Spleen (tissue), 11 donors: ENCODE data around the gene OR52B2. TPM values are rescaled to one million over a fixed set of nuclear protein-coding genes. Genes with fewer than 3 reads are reported as not detected.

Experiments
- DNase-seq: peaks from one replicate; pipeline ENCODE4 v3.0.0-alpha.2; 2020
- H3K27ac ChIP-seq, 8 donors: fragments of 200-600 bp; sonication (generic) in 7 of 8; 1 replicate in 4 of 8; 2 replicates in 4 of 8; pipeline versions ENCODE4 v1.5.0 to v1.8.0; 2016 to 2021; ENCODE audit warnings: inconsistent platforms in 4 of 8, mild to moderate bottlenecking in 4 of 8, moderate library complexity in 1 of 8
- H3K27me3 ChIP-seq, 7 donors: fragments of 200-600 bp; sonication (generic) in 6 of 7; replicated peaks in 1 of 7; 1 replicate in 4 of 7; 2 replicates in 3 of 7; pipeline versions ENCODE4 v1.5.0 to v1.8.0; 2016 to 2021; ENCODE audit warnings: inconsistent platforms in 3 of 7, mild to moderate bottlenecking in 1 of 7
- H3K36me3 ChIP-seq, 6 donors: fragments of 200-600 bp; sonication (generic) in 5 of 6; 1 replicate in 4 of 6; 2 replicates in 2 of 6; pipeline versions ENCODE4 v1.5.0 to v1.8.0; 2016 to 2021; ENCODE audit warnings: inconsistent platforms in 2 of 6
- H3K4me1 ChIP-seq, 6 donors: fragments of 200-600 bp; sonication (generic) in 5 of 6; 1 replicate in 3 of 6; 2 replicates in 3 of 6; pipeline versions ENCODE4 v1.5.0 to v1.8.0; 2016 to 2021; ENCODE audit warnings: inconsistent platforms in 3 of 6
- H3K4me3 ChIP-seq, 8 donors: fragments of 200-600 bp; sonication (generic) in 7 of 8; 1 replicate in 4 of 8; 2 replicates in 4 of 8; pipeline versions ENCODE4 v1.5.0 to v1.8.0; 2016 to 2021; ENCODE audit warnings: inconsistent platforms in 4 of 8, mild to moderate bottlenecking in 4 of 8, moderate library complexity in 2 of 8
- H3K9me3 ChIP-seq, 8 donors: fragments of 200-600 bp; sonication (generic) in 7 of 8; 1 replicate in 4 of 8; 2 replicates in 4 of 8; pipeline versions ENCODE4 v1.5.0 to v1.8.0; 2016 to 2021; ENCODE audit warnings: inconsistent platforms in 4 of 8
- CTCF ChIP-seq, 11 experiments: fragments of 200-600 bp in 7 of 11; fragments of 450-650 bp in 4 of 11; sonication (generic) in 4 of 11; IDR thresholded peaks in 8 of 11; conservative IDR thresholded peaks in 3 of 11; 1 replicate in 7 of 11; 2 replicates in 4 of 11; pipeline versions ENCODE4 v1.4.0 to v1.8.0; 2016 to 2021; ENCODE audit warnings: antibody characterized with exemption in 11 of 11, inconsistent platforms in 4 of 11, mild to moderate bottlenecking in 1 of 11
- POLR2A ChIP-seq, 3 donors: fragments of 450-650 bp; IDR thresholded peaks; one replicate each; pipeline ENCODE4 v1.5.1; 2017; ENCODE audit warnings: antibody characterized with exemption in 3 of 3, mild to moderate bottlenecking in 1 of 3
- POLR2AphosphoS5 ChIP-seq, 3 donors: sonication (generic); formaldehyde crosslinking; IDR thresholded peaks; one replicate each; pipeline ENCODE4 v1.5.1; 2017; ENCODE audit warnings: antibody characterized with exemption in 3 of 3
- WGBS, 5 donors: extraction: QIAGEN DNeasy Blood & Tissue Kit in 3 of 5; methylation state at CpG; one replicate each; pipeline versions ENCODE4 v1.1.5 to v1.1.7; 2013 to 2018; 5-methylcytosine and 5-hydroxymethylcytosine counted together
- intact Hi-C: fragments of 100-400 bp; cut with DNase I; formaldehyde crosslinking; loops from one replicate; pipeline ENCODE4 v1.15.0; 2023; ENCODE audit warnings: low total_unique reads
- polyA plus RNA-seq, 3 donors: library from polyadenylated mRNA; stranded (reverse); fragments of 200-250 nt; gene quantifications; one replicate each; pipeline ENCODE4 v1.2.1, GENCODE V29; 2013
- total RNA-seq, 7 donors: library from RNA; depleted of rRNA in 3 of 7; stranded (reverse); fragments of >200 nt in 3 of 7; fragmentation: NEBNext Ultra II Directional in 4 of 7; extraction: Animal tissue kit (Norgen Biotek cat#: 25700) in 4 of 7; gene quantifications; one replicate each; pipeline versions ENCODE4 v1.1.0 to v1.2.1, GENCODE V29; 2016 to 2021
- donor health status: healthy with polysubstance abuse.
- donor health status: DM: no; HTN: no; CAD: no; lungs with moderate emphysema.
- donor health status: DM: no; HTN: no; CAD: no.
- donor health status: Bipolar disorder and iron deficiency.
- donor health status: healthy.
- donor health status: DM: no; HTN: no; CAD: no.
- donor health status: DM: yes; HTN: yes; CAD: no.

Gene OR52B2
- total and polyA plus RNA-seq, 10 donors: 1.2 TPM; not detected in 9

- DNase-seq: no peak
- 32 to 50% (median 42%) methylated on average over 4 of the region's 4 CpGs for WGBS, 5 donors
- peaks cover 0 to 21% (median under 1%) of the 10 kb centered on the region in 6 donors for H3K4me1 ChIP-seq
- no peaks in the 10 kb centered on the region for H3K27me3 ChIP-seq
- H3K36me3 ChIP-seq: no peaks in the 10 kb centered on the region
- no peak overlapping the region for H3K4me3 ChIP-seq
- peak overlapping the region in 1 of 8 donors; percentile 34 for H3K27ac ChIP-seq
- intact Hi-C loops: no loop called here
- no peak for TF ChIP-seq POLR2A (IDR thresholded peaks at IDR 0.05)
- TF ChIP-seq CTCF (IDR thresholded peaks at IDR 0.05 in 8 of 11, conservative IDR thresholded peaks at IDR 0.05 in 3 of 11): no peak
- no peak for TF ChIP-seq POLR2AphosphoS5 (IDR thresholded peaks at IDR 0.05)
- no peaks in the 10 kb centered on the region for H3K9me3 ChIP-seq
Observed at GRCh38 chr11:6196396-6196795, 26.3 kb upstream of the OR52B2 start.

- no peak for TF ChIP-seq CTCF (IDR thresholded peaks at IDR 0.05 in 8 of 11, conservative IDR thresholded peaks at IDR 0.05 in 3 of 11)
- no peak for TF ChIP-seq POLR2A (IDR thresholded peaks at IDR 0.05)
- no peak for TF ChIP-seq POLR2AphosphoS5 (IDR thresholded peaks at IDR 0.05)
- intact Hi-C loops: no loop called here
- Histone ChIP-seq H3K4me1 (peaks cover 0 to 9% (median 0%) of the 10 kb centered on the region in 6 donors), H3K27me3 (no peaks in the 10 kb centered on the region), H3K36me3 (no peaks in the 10 kb centered on the region), H3K4me3 (no peak overlapping the region), H3K27ac (peak overlapping the region in 4 of 8 donors; percentile 28 to 76 (median 42)), H3K9me3 (peaks cover 0 to 3% (median 0%) of the 10 kb centered on the region in 8 donors)
- DNase-seq: no peak
- WGBS, 5 donors: 70 to 87% (median 77%) methylated on average over 1 of the region's 1 CpG
Observed at GRCh38 chr11:6194065-6194581, 24.0 kb upstream of the OR52B2 start.

- H3K4me3 ChIP-seq: no peak overlapping the region
- TF ChIP-seq POLR2AphosphoS5 (IDR thresholded peaks at IDR 0.05) (peak in 1 of 3 donors; percentile 18), CTCF (IDR thresholded peaks at IDR 0.05 in 8 of 11, conservative IDR thresholded peaks at IDR 0.05 in 3 of 11) (no peak)
- H3K4me1 ChIP-seq: peaks cover 0 to 9% (median 0%) of the 10 kb centered on the region in 6 donors
- DNase-seq: no peak
- intact Hi-C loops: no loop called here
- peaks cover 0 to 3% (median 0%) of the 10 kb centered on the region in 8 donors for H3K9me3 ChIP-seq
- H3K27me3 ChIP-seq: no peaks in the 10 kb centered on the region
- H3K27ac ChIP-seq: peak overlapping the region in 6 of 8 donors; percentile 29 to 76 (median 72)
- H3K36me3 ChIP-seq: no peaks in the 10 kb centered on the region
Observed at GRCh38 chr11:6191742-6192141, 21.6 kb upstream of the OR52B2 start.

GRCh38 chr11:6175440-6175839 lies 5.3 kb upstream of the OR52B2 start:
- 60 to 73% (median 66%) methylated on average over 2 of the region's 2 CpGs for WGBS, 5 donors
- H3K4me1 ChIP-seq: no peaks in the 10 kb centered on the region
- H3K27ac ChIP-seq: no peak overlapping the region
- TF ChIP-seq POLR2AphosphoS5 (IDR thresholded peaks at IDR 0.05) (no peak), CTCF (IDR thresholded peaks at IDR 0.05 in 8 of 11, conservative IDR thresholded peaks at IDR 0.05 in 3 of 11) (no peak), POLR2A (IDR thresholded peaks at IDR 0.05) (no peak)
- H3K9me3 ChIP-seq: no peaks in the 10 kb centered on the region
- DNase-seq: no peak
- H3K4me3 ChIP-seq: no peak overlapping the region
- H3K36me3 ChIP-seq: no peaks in the 10 kb centered on the region
- intact Hi-C loops: no loop called here
- no peaks in the 10 kb centered on the region for H3K27me3 ChIP-seq
